GM19351 (cell line): ENCODE results near the gene PSMB1.
"Not testable (repeated sequence)": the region's sequence is repeated elsewhere in the genome, so short reads cannot be mapped to it uniquely, and the experiment has no call there.

Experiments used
- ATAC-seq: cut with Tn5 transposase; IDR thresholded peaks from one replicate; pipeline ENCODE4 v1.9.1; 2021; ENCODE audit warnings: mild to moderate bottlenecking, moderate library complexity; ENCODE audit not compliant: unreplicated experiment

Gene PSMB1

GRCh38 chr6:170504479-170504878, 48.6 kb downstream of the PSMB1 start:
- no peak for ATAC-seq

- no peak for ATAC-seq
Observed at GRCh38 chr6:170503414-170503761, 49.7 kb downstream of the PSMB1 start.

- ATAC-seq = not testable (repeated sequence)
Observed at GRCh38 chr6:170502733-170503413, 50.2 kb downstream of the PSMB1 start.

GRCh38 chr6:170502268-170502667, 50.8 kb downstream of the PSMB1 start:
- not testable (repeated sequence) for ATAC-seq

GRCh38 chr6:170500955-170501590, 52.0 kb downstream of the PSMB1 start:
- ATAC-seq = no peak

GRCh38 chr6:170497841-170498301, 55.2 kb downstream of the PSMB1 start:
- ATAC-seq = no peak

GRCh38 chr6:170493354-170493753, 59.8 kb downstream of the PSMB1 start:
- no peak for ATAC-seq

GRCh38 chr6:170490259-170490658, 62.8 kb downstream of the PSMB1 start:
- ATAC-seq = no peak

- ATAC-seq = no peak
Observed at GRCh38 chr6:170489836-170490235, 63.3 kb downstream of the PSMB1 start.

- ATAC-seq = peak; percentile 44
Observed at GRCh38 chr6:170487707-170488329, 65.3 kb downstream of the PSMB1 start.

- ATAC-seq = no peak
Observed at GRCh38 chr6:170485159-170485558, 67.9 kb downstream of the PSMB1 start.
